Measurements from ENCODE around the gene BRD1.

BRD1 gene

DNA sequence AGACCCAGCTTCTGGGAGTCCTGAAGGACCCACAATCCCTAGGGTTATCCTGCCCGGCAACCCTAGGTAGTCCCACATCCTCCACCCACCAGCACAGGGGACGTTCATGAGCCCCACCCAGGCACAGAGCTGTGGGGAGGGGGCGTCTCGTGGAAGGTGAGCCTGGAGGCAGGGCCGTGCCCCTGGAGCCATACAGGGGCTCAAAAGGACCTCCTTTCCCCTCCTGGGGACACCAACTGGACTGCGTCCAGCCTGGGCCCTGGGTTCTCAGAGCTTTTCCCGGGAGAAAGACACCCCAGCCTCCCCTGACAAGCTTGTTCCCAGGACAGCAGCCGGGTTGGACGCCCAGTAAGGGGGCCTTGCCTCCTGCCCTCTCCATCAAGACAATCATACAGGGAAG is 78.4 kb downstream of the BRD1 start:
- DNase-seq: no peak

DNA sequence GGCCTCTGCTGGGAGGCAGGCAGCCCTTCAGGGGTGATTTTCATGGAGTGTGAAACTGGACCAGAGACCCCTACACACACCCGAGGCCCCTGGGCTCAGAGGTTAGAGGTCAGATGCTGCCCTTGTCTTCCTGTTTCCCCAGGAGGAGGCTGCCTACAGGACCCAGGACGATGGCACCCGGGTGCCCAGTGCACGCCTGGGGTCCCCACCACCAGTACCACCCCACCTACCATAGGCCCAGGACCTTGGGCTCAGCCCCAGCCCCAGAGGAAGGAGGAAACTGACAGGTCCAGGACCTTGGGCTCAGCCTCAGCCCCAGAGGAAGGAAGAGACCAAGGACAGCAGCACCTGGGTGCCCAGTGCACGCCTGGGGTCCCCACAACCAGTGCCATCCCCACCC is 79.2 kb downstream of the BRD1 start:
- no peak for DNase-seq

DNA sequence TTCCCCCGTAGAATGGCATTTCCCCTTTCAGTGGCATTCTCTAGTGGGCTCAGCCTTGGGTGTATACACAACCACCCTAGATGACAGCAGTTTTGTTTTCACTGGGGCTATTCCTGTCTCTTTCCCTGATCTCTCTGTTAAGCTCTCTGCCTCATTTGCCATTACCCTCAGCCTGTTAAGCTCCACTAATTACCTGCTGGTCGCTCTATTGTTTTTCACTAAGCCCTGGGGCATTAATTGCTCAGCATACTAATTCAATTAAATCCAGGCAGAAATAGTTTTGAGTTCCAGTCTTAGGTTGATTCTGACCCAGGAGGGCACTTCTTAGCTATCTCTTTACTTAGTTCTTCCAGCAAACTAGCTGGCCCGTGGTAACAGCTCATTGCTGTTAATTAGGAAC is 80.0 kb downstream of the BRD1 start:
- no peak for DNase-seq

DNA sequence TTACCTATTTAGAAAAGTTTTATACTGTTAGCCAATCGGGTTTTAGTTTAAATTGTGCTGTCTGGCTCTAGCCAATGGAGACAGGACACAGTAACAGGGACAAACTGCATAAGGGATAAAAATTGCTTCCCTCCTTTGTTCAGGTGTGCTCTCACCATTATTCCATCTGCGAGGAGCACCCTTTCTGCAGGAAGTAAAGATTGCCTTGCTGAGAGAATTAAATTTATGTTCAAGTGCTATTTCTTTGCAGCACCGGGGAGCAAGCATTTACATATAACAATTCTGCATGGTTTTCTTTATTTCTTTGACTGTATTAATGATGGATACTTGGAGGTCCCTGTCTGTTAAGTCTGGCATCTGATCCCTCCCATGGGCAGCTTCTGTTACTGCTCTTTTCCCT is 80.5 kb downstream of the BRD1 start:
- no peak for DNase-seq

DNA sequence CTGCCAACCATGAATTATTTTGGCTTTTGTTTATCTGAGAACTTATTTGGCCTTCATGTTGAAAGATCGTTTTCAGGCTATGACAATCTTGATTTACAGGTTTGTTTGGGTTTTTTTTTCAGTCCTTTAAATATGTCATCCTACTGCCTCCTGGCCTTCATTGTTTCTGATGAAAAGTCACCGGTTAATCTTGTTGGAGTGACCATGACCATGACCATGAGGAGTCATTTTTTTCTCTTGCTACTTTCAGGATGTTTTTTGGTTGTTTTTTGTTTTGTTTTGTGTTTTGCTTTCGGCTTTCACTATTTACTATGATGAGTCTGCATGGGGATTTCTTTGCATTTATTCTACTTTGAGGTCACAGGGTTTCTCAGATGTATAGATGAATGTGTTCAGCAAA is 81.6 kb downstream of the BRD1 start:
- no peak for DNase-seq

DNA sequence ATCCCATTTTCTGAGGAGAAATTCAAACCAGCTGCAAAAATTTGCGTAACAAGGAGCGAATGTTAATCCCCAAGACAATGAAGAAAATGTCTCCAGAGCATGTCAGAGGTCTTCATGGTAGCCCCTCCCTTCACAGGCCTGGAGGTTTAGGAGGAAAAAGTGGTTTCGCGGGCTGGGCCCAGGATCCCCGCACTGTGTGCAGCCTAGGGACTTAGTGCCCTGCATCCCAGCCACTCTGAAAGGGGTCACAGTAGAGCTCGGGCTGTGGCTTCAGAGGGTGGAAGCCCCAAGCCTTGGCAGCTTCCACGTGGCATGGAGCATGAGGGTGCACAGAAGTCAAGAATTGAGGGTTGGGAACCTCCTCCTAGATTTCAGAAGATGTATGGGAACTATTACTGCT is 87.4 kb downstream of the BRD1 start:
- no peak for DNase-seq

DNA sequence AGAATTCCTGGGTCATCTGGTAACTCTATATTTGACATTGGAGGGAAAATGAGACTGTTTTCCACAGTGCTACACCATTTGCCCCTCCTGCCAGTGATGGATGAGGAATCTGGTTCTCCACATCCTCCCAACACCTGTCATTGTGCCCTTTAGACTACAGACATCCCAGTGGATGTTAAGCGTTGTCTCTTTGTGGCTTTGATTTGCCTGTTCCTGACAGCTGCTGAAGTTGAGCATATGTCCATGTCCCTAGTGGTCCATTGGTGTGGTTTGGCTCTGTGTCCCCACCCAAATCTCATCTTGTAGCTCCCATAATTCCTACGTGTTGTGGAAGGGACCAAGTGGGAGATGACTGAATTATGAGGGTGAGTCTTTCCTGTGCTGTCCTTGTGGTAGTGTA is 88.5 kb downstream of the BRD1 start:
- no peak for DNase-seq

DNA sequence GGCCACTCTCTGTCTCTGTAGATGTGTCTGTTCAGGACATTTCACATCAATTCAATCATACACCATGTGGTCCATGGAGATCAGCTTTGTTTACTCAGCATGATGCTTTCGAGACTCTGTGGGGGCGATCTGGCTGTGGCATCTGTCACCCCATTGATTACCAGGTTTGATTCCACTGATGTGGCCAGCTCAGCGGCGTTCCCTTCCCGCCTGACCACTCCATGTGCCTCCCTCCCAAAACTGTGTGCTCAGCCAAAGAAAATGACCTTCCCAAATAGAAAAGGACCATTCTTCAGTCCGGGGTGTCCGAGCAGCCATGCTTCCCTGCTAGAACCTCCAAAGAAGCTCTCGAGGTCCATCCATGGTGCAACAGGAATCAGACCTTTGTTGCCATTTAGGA is 89.1 kb downstream of the BRD1 start:
- no peak for DNase-seq

DNA sequence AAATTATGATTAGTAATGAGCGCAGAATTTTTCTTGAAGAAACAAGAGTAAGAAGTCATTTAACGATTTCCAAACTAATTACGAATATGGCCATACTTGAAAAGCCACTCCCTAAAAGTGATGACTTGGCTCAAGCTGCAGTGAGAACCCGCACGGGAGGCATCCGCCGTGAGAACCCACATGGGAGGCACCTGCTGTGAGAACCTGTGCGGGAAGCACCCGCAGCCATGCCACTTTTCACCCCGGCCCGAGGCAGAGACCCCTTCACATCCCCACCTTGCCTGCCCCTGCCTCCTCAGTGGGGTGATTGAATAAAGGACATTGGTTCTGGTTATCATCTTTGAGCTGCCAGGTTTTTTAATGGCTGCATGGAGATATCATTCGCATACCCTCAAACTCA is 89.7 kb downstream of the BRD1 start:
- DNase-seq: no peak

DNA sequence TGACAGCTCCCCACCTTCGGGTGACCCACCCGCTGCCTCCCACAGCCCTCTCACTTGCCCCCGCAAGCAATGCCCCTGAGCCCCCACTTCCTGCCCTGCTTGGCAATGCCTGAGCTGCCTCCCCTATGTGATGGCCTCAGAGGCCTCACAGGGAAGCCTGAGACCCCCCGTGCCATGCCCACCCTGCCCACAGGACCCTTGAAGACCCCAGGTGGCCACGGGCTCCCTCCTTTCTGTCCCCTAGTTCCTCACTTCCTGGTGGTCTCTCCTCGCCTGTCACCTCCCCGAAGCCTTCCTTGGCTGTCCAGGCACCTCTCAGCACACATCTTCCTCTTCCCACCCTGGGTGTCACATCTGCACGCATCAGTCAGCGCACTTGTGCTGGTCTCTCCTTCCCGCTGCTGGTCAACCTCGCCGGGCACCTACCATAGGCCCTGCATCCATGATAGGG is 90.5 kb downstream of the BRD1 start:
- no peak for DNase-seq

DNA sequence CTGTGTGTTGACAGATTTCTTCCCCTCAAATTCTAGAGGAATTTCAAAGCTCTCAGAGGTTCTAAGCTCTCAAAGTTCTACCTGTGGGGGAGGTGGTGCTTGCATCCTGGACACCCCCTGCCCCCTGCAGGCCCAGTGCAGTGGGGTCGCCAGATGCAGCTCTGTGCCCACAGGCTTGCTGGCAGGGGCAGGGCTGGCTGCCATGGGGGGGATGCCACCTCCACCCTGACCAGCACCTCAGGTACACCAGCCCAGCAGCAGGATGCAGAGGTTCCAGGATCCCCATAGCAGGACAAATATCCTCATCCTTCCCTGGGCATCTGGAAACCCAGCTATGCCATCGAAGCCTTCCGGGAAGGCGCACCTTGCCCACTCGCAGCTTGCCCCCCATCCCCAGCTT is 91.1 kb downstream of the BRD1 start:
- no peak for DNase-seq

DNA sequence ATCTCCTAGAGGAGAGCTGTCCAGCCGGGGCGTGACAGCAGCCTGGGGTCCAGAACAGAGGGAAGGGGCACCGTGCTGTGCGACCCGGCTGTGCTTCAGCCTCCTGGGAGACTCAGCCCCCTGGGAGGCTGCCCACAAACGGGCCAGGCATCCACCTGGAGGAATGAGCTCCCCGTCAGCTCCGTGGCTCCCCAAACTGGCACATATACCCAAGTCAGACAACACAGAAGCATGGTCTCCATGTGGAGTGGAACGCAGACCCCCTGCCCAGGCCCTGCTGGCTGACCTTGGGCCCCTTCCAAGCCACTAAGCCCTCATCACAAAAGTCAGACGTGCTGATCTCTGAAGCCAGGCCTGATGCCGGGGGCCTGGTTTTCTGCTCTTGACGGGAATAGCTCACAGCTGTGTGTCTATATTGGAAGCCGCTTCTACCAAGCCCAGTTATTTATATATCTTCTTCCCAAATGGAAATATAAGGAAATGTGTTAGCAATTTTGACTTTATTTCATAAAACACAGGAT is 91.7 kb downstream of the BRD1 start:
- DNase-seq: no peak

DNA sequence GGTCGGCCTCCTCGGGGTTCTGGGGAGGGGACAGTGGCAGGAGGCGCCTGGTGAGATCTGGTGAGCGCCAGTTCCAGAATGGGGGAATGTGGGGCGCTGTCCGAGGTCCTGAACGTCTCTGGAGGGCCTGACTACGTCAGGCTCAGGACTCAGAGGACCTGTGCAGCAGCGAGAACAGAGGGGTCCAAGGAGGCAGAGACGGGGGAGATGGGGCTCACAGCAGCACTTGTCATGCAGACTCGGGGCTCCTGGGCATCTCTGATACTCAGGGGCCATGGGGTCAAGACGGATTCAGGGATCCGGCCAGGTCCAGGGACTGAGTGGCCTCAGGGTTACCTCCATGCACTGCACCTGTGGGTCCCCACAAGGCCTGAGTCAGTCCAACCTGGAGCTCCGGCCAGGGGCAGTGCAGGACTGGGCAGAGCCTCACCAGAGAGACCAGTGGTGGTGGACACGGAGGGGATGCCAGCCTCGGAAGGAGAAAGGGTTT is 92.2 kb downstream of the BRD1 start:
- no peak for DNase-seq

DNA sequence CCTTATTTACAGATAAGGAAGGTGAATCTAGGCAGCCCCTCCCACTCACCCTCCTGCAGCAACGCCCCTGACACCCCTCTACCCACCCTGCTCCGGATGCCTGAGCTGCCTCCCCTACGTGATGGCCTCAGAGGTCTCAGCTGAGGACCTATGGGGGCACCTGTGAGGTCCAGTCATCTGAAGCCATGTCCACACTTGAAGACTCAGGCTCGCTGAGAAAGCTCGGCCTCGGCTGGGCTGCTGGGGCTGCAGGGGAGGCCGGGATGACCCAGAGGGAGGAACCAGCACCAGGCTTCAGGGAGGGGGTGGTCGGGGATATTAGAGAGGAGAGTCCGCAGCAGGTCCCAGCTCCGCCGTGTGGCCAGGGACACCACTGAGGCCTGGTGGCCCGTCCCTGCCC is 92.8 kb downstream of the BRD1 start:
- no peak for DNase-seq

DNA sequence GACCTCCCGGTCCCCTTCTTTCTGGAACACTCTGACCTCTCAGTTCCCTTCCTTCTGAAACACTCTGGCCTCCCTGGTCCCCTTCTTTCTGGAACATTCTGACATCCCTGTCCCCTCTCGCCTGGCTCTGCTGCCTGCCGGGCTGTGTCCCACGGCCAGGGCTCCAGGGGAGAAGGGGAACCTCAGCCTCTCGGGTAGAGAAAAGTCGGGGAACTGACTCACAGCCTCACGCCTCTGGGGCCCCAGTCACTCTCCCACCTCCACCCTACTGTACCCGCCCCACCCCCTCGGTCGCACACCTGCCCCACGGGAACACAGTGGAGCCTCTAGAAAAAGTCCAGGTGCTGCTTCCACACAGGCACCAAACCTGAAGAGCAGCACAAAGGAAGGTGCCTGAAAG is 93.3 kb downstream of the BRD1 start:
- no peak for DNase-seq

DNA sequence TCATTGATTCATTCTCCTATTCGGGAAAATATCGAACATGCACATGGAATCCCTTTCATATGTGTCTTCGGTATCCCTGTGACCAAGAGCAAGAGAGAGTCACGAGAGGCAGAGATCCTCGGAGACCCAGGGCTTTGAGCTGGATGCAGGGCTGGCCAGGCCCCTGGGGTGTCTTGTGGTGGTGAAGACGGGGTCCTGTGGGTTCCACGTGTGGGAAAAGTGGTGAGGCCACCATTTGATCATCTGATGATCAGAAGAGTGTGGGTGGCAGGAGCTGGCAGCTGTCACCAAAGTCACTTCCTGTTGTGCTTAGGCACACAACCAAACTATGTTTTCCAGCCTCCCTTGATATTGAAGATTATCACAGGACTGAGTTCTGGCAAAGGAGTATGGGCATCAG is 94.0 kb downstream of the BRD1 start:
- DNase-seq: no peak

DNA sequence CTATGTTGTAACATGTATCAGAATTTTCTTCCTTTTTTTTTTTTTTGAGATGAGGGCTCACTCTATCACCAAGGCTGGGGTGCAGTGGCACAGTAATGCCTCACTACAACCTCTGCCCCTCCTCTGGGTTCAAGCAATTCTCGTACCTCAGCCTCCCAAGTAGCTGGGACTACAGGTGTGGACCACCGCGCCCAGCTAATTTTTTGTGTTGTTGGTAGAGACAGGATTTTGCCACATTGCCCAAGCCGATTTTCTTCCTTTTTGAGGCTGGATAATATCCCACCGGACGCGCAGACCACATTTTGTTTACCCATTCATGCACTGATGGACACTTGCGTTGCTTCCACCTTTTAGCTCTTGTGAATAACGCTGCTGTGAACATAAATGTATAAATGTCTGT is 97.0 kb downstream of the BRD1 start:
- no peak for DNase-seq

DNA sequence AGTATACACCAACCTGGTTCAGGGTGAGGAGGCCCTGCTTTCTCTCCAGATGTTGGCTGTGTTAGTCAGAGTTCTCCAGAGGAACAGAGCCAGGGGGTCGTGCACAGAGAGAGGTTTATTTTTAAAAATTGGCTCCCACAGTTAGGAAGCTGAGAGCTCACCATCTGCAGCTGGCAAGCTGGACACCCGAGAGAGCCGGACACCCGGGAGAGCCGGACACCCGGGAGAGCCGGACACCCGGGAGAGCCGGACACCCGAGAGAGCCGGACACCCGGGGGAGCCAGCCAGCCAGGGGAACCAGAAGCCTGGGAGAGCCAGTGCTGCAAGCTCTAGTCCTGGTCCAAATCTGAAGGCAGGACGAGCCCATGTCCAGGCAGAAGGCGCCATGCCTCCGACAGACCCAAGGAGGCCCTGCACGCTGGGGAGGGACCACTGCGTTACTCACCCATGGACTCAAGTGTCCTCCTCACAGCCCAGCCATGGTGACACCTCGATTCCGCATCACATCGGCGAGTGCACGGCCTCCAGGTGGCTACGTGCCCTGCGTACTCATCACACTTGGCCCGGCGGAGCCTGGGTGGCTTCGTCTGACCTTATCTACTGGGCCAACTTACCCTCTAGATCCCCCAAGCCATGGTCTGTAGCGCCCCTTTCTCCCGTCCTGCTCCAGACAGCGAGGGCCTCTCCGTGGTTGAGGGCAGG is 99.0 kb downstream of the BRD1 start:
- no peak for DNase-seq

DNA sequence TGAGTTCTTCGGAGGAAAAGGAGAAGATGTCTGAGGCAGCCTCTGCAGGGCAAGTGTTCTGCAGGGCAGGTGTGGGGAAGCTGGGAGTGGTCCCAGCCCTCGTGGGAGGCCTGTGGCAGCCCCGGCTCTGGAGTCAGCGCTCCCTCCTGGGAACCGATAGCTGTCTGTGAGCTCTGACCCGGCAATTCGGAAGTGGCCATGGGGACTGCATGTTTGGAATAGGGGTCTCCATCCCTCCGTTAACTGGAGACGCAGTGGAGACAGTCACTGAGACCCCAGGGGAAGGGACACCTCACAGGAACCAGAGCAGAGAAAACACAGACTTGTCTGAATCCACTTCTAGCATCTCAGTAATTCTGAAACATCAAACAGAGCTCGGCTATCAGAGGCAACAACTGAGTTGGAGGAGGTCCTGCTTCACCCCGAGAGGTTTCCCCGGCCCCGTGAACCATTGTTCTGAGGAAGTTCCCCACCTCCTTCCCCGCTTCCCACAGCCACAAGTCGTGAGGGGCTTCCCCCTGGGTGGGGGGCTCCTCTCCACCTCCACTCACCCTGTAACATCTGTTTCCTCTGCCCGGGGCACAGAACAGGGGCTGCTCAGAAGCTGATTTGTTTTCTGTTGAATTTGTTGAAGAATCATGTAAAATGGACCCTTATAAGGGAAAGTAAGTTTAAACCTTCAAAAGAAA is 99.6 kb downstream of the BRD1 start:
- no peak for DNase-seq

DNA sequence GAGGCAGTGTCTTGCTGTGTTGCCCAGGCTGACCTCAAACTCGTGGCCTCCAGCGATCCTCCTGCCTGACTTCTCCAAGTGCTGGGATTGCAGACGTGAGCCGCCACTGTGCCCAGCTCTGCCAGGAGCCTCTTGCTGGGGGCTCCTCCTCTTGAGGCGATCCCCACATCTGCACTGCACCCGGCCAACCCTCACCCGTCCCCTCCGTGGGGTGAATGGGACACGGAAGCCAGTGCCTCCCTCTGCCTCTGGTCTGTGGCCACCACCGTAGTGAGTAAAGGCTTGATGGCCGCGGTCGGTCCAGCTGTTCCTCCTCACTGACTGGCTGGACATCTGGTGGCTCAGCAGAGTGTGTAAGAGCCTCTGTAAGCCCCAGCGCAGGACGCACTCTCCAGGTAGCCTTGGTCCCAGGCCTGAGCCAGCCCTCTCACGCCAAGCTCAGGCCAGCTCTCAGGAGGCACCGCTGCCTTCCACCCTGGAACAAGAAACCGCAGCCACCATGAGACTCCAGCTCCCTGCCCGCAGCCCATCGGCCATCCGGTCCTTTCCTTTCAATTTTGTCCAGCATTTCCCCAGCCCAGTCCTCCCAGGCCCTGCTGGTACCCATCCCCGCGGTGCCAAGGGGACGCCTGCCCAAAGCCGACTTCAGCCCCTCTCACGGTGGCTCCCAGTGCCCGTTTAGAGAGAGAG is 100.3 kb downstream of the BRD1 start:
- DNase-seq: no peak

DNA sequence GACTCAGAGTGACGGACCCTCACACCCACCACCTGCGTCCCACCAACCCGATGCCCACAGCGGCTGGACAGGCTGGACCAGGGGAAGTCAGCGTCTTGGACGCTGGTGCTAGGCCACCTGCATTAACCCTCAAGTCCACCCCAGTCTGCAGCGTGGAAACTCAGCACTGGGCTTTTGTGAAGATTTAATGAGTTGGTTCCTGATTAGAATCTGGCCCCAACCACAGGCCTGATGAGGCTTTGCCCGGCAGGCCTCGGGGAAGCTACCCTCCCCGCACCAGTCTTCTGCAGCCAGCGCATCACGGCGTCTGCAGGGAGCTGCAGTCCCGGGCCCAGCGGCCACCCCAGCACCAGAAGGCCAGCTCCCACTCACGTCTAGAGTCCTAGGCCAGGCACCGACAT is 101.0 kb downstream of the BRD1 start:
- no peak for DNase-seq

DNA sequence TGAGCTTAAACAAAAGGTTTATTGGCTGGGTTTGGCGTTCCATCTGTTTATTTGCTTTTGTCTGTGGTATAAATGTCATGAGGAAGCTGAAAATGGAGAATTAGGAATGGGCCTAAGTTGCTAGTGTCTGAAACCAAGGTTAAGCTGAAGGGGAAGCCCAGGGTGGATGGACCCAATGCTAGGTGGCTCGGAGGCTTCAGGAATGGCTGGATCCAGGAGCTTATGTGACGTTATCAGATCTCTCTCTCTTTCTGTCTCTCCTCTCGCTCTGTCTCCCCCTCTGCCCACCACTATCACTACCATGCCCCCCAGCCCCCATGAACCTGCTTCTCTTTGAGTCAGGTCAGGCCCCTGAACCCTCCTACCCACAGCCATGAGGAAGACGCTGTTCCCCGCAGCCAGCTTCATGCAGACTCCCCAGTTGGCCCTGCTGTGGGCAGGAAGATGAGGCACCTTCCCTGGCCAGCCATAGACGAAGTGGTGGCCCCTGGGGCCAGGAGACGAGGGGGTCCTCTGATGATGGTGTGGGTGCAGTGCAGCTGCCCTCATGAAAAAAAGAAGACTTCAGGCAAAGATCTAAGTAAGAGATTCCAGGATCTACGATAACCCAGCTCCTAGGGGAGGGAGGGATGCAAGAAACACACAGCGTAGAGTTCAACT is 101.5 kb downstream of the BRD1 start:
- no peak for DNase-seq

DNA sequence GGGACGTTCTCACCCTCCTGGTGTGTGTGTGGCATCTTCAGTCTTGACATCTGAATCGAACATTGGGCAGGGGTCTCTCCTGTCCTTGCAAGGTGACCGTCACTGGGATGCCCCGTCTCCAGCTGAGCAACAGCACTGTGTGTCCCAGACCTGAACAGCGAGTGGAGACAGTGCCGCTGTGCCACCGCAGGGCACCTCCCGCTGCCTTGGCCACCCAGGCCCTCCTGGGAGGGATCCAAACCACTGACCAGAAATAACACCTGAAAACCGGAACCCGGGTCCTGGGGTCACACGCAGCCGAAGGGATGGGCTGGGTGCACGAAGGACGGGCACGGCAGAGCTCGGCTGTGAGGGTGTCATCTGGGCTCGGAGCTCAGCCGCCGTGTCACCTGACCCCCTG is 102.2 kb downstream of the BRD1 start:
- no peak for DNase-seq
